Endothelial cell (in vitro differentiated cells): ENCODE measurements around the gene NPVF. TPM values are rescaled to one million over a fixed set of nuclear protein-coding genes. Genes with fewer than 3 reads are reported as not detected.
A peak's percentile ranks its signal among the peaks of the same experiment; 100 is the strongest.

Source experiments
- DNase-seq: peaks from one replicate; pipeline ENCODE4 v3.0.0; 2021; ENCODE audit warnings: low spot score
- H3K27ac Mint-ChIP-seq: one replicate; pipeline ENCODE4 v1.8.0; 2021; ENCODE audit warnings: mixed read lengths, inconsistent platforms; ENCODE audit not compliant: unreplicated experiment
- H3K27me3 Mint-ChIP-seq: one replicate; pipeline ENCODE4 v1.8.0; 2021; ENCODE audit warnings: mild to moderate bottlenecking, moderate library complexity, mixed read lengths, inconsistent platforms; ENCODE audit not compliant: unreplicated experiment
- H3K36me3 Mint-ChIP-seq: one replicate; pipeline ENCODE4 v1.8.0; 2021; ENCODE audit warnings: mild to moderate bottlenecking, low read depth, mixed read lengths, inconsistent platforms; ENCODE audit not compliant: unreplicated experiment
- H3K4me1 Mint-ChIP-seq: one replicate; pipeline ENCODE4 v1.8.0; 2021; ENCODE audit warnings: mild to moderate bottlenecking, mixed read lengths, inconsistent platforms; ENCODE audit not compliant: unreplicated experiment
- H3K4me3 Mint-ChIP-seq: one replicate; pipeline ENCODE4 v1.8.0; 2021; ENCODE audit warnings: mild to moderate bottlenecking, mixed read lengths, inconsistent platforms; ENCODE audit not compliant: unreplicated experiment
- H3K9me3 Mint-ChIP-seq: one replicate; pipeline ENCODE4 v1.8.0; 2021; ENCODE audit warnings: mixed read lengths, inconsistent platforms; ENCODE audit not compliant: unreplicated experiment
- total RNA-seq: library from RNA; stranded (reverse); fragmentation: NEBNext Ultra II Directional; extraction: Animal tissue kit (Norgen Biotek cat#: 25700); gene quantifications from one replicate; pipeline ENCODE4 v1.2.1, GENCODE V29; 2021; ENCODE audit not compliant: unreplicated experiment
- TF ChIP-seq, protein P1 (sequence below): fragments of 200-600 bp; sonication (generic); IDR thresholded peaks from one replicate; pipeline ENCODE4 v1.5.0; 2021; ENCODE audit warnings: antibody characterized with exemption; ENCODE audit not compliant: unreplicated experiment

Gene NPVF
- total RNA-seq, 1 donor from 2014 or later, result not detected

DNA sequence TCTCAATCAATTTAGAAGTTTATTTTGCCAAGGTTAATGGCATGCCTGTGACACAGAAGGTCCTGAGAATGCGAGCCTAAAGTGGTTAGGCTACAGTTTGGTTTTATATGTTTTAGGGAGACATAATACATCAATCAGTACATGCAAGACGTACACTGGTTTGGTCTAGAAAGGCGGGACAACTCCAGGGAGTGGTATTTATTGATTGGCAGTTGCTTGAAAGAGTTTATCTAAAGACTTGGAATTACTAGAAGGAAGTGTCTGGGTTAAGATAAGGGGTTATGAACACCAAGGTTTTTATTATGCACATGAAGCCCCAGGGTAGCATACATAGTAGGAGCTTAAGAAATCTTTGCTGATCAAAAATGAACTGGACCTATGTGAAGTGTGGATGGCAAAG lies 21.5 kb downstream of the NPVF start:
- Mint-ChIP-seq H3K36me3 (no peaks in the 10 kb centered on the region), H3K27me3 (no peaks in the 10 kb centered on the region), H3K27ac (no peak overlapping the region), H3K4me1 (no peaks in the 10 kb centered on the region), H3K9me3 (no peaks in the 10 kb centered on the region), H3K4me3 (no peak overlapping the region)
- DNase-seq, result no peak
- TF ChIP-seq, protein P1, sequence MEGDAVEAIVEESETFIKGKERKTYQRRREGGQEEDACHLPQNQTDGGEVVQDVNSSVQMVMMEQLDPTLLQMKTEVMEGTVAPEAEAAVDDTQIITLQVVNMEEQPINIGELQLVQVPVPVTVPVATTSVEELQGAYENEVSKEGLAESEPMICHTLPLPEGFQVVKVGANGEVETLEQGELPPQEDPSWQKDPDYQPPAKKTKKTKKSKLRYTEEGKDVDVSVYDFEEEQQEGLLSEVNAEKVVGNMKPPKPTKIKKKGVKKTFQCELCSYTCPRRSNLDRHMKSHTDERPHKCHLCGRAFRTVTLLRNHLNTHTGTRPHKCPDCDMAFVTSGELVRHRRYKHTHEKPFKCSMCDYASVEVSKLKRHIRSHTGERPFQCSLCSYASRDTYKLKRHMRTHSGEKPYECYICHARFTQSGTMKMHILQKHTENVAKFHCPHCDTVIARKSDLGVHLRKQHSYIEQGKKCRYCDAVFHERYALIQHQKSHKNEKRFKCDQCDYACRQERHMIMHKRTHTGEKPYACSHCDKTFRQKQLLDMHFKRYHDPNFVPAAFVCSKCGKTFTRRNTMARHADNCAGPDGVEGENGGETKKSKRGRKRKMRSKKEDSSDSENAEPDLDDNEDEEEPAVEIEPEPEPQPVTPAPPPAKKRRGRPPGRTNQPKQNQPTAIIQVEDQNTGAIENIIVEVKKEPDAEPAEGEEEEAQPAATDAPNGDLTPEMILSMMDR, result no peak

DNA sequence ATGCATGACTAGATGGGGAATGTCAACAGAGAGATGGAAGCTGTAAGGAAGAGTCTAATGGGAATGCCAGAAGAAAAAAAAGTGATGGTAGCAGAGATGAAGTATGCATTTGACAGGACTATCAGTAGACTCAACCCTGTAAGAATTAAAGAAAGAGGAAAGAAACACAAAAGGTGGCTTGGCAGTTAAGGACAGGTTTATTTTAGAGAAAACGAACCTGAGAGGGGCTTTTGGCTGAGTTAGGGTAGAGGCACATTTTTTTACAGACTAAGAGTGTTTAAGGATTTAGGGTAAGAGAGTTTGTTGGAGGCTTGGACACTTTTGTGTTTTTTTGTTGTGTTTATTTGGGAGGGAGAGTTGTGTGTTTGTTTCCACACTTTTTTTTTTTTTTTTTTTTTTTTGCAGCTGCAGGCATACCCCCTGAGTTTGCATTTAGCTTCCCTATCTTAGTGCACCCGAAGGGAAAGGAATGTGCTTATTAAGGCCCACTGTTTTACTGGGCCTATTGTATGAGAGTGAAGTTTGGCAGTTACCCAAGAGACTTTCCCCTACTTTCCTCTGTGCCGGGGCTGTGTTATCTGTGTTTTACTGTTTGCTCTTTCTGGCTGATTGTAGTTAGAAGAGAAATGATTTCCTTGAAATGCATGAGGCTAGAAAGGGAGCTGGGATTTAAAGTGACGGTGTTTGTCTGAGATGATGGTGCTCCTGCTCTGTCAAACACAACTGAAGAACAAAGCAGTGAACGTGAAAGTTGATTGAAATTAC lies 32.0 kb downstream of the NPVF start:
- Mint-ChIP-seq H3K4me1 (no peaks in the 10 kb centered on the region), H3K36me3 (peaks cover 4% of the 10 kb centered on the region), H3K9me3 (peaks cover 4% of the 10 kb centered on the region), H3K4me3 (no peak overlapping the region), H3K27me3 (peaks cover 6% of the 10 kb centered on the region), H3K27ac (no peak overlapping the region)
- no peak for DNase-seq
- TF ChIP-seq, protein P1, result no peak

DNA sequence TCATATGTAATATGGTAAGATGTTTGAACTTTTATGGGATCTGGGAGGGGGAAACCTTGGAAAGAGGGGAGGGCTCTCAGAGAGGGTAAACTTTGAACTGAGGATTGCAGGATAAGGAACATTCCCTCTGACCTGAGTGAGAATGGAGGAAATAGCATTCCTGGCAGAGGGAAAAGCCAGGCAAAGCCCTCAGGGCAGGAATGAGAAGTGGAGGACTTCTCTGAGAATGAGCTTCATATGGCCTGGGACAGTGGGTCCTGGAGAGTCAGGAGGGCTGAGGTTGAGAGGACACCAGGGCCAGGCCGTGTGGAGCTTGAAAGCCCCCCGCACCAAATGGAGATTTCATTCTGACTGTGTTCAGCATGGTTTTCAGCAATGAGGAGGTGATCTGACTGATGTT lies 34.2 kb downstream of the NPVF start:
- Mint-ChIP-seq H3K27ac (no peak overlapping the region), H3K4me3 (peak overlapping the region; percentile 23), H3K4me1 (no peaks in the 10 kb centered on the region), H3K36me3 (peaks cover 4% of the 10 kb centered on the region), H3K9me3 (peaks cover 4% of the 10 kb centered on the region), H3K27me3 (peaks cover 6% of the 10 kb centered on the region)
- TF ChIP-seq, protein P1, result no peak
- DNase-seq, result no peak

DNA sequence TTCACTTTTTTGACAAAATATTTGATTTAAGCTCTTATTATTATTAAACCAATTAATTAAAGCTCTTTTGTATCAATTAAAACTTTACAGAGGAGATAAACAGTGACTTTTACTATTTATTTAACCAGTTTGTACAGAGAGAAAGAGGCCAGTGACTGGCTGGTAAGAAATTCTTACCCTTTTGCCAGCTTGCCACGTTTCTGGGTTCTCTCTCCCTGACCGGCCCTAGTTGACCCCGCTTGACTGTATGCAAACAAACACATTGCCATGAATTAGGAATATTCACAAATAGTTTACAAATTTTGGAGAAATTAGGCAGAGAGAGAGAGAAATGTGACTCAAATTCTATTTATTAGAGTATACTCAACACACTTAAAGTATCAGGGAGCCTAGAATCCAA lies 36.2 kb downstream of the NPVF start:
- TF ChIP-seq, protein P1, result no peak
- no peak overlapping the region for H3K27ac Mint-ChIP-seq
- no peak for DNase-seq
- peaks cover 4% of the 10 kb centered on the region for H3K9me3 Mint-ChIP-seq
- H3K27me3 Mint-ChIP-seq, result peaks cover 10% of the 10 kb centered on the region
- H3K4me1 Mint-ChIP-seq, result no peaks in the 10 kb centered on the region
- H3K4me3 Mint-ChIP-seq, result no peak overlapping the region
- H3K36me3 Mint-ChIP-seq, result peaks cover 4% of the 10 kb centered on the region

DNA sequence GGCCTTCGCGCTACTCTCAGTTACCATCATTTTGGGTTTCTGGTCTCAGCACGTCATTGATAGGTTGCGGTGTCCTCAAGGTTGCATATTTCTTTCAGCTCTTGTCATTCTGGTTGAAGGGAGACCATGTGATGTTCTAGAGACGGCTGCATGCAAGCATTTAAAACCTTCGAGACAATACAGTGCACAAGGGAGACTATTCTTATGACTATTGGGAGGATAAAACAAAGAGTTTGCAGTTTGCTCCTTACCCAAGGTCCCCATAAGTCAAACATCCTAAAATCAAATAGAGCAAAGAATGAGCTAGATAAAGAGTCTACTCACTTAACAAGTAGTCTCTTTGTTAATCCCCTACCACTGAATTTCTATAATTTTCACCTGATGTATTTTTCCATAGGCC lies 39.1 kb downstream of the NPVF start:
- H3K4me1 Mint-ChIP-seq, result no peaks in the 10 kb centered on the region
- no peak overlapping the region for H3K27ac Mint-ChIP-seq
- H3K4me3 Mint-ChIP-seq, result no peak overlapping the region
- no peaks in the 10 kb centered on the region for H3K36me3 Mint-ChIP-seq
- no peak for DNase-seq
- peaks cover 4% of the 10 kb centered on the region for H3K9me3 Mint-ChIP-seq
- TF ChIP-seq, protein P1, result no peak
- peaks cover 5% of the 10 kb centered on the region for H3K27me3 Mint-ChIP-seq
